22Rv1 (cell line): ENCODE measurements around the gene ZSCAN12.

Experiments
- ZFX ChIP-seq: fragments of 450-650 bp; IDR thresholded peaks from 2 replicates; pipeline ENCODE4 v1.6.1; 2017; ENCODE audit warnings: antibody characterized with exemption, borderline replicate concordance
- TF ChIP-seq, protein P1 (sequence below): fragments of 450-650 bp; IDR thresholded peaks from 2 replicates; pipeline ENCODE4 v1.5.1; 2017; ENCODE audit warnings: mild to moderate bottlenecking

DNA sequence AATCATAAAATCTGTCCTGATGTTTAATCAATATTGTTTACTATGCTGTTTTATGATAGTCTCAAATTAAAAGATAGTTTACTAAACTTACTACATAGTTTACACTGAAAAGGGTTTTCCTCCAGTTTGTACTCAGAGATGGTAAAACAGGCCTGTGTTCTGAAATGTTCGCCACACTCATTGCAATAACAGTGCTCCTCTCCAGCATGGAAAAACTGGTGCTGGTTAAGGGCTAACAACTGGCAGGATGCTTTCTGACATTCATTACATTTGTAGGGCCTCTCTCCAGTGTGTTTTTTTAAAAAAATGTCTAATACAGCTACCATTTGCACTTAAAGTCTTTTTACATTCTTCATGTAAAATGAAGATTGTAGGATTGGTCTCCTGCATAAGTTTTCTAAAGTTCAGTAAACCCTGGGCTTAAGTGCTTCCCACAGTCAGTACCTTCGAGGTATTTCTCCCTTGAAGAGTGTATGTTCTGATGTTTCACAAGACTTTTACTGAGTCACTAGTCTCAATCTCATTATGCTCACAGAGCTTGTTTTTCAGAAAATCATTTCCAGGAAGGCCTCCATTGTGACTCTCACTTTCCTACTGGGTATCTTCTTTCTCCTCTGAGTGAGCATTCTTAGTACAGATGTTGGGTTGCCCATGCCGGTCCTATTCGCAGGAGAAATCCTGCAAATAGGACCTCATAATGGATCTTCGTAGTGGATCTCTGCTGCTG is 8.7 kb upstream of the ZSCAN12 start:
- TF ChIP-seq, protein P1, sequence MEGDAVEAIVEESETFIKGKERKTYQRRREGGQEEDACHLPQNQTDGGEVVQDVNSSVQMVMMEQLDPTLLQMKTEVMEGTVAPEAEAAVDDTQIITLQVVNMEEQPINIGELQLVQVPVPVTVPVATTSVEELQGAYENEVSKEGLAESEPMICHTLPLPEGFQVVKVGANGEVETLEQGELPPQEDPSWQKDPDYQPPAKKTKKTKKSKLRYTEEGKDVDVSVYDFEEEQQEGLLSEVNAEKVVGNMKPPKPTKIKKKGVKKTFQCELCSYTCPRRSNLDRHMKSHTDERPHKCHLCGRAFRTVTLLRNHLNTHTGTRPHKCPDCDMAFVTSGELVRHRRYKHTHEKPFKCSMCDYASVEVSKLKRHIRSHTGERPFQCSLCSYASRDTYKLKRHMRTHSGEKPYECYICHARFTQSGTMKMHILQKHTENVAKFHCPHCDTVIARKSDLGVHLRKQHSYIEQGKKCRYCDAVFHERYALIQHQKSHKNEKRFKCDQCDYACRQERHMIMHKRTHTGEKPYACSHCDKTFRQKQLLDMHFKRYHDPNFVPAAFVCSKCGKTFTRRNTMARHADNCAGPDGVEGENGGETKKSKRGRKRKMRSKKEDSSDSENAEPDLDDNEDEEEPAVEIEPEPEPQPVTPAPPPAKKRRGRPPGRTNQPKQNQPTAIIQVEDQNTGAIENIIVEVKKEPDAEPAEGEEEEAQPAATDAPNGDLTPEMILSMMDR: no peak
- TF ChIP-seq ZFX: no peak
